Neural progenitor cell (in vitro differentiated cells): Measurements from ENCODE around the gene TRIM49B.
"Not testable (repeated sequence)": the region's sequence is repeated elsewhere in the genome, so short reads cannot be mapped to it uniquely, and the experiment has no call there.

Experiments used
- CTCF ChIP-seq: fragments of 200-600 bp; sonication (generic); IDR thresholded peaks from 2 replicates; pipeline ENCODE4 v1.5.1; 2017; ENCODE audit warnings: antibody characterized with exemption, mild to moderate bottlenecking
- EZH2phosphoT487 ChIP-seq: fragments of 200-600 bp; sonication (generic); IDR thresholded peaks from 2 replicates; pipeline ENCODE4 v1.6.1; 2017; ENCODE audit warnings: antibody characterized with exemption

GRCh38 chr11:49069897-49070296, 41.3 kb downstream of the TRIM49B start:
- not testable (repeated sequence) for TF ChIP-seq CTCF, EZH2phosphoT487
